Measurements from ENCODE around the gene REXO4.

DNA sequence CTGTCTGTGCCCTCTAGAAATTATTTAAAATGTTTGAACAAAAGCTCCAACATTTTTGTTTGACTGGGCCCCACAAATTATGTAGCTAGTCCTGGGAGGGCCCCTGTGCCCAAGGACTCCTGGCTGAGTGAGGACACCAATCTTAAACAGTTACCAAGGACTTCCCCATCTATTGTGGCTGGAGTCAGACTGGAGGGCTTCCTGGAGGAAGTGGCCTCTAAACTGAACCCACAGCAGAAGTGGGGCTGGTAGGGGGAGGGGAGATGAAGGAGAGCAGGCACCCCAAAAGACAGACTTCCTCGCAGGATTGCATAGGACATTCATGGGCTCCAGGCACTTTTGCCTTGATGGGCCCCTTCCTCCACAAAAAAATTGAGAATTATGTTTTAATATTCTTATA lies 12.4 kb upstream of the REXO4 start:
- no peak for TF ChIP-seq CTCF (IDR thresholded peaks at IDR 0.05)
- no peak for TF ChIP-seq POLR2A (IDR thresholded peaks at IDR 0.05)

Data from esophagus squamous epithelium (tissue), 4 donors.